Common myeloid progenitor, CD34-positive (primary cell): Measurements from ENCODE around the gene CYP19A1.

Experiments
- CTCF ChIA-PET: fragments of 350-600 bp; sonication (Branson Sonifier 250); formaldehyde crosslinking; loops from one replicate; lab custom pipeline; 2021; ENCODE audit warnings: antibody characterized with exemption; lab: Charles Lee
- POLR2A ChIA-PET: fragments of 350-600 bp; sonication (Branson Sonifier 250); formaldehyde crosslinking; loops from one replicate; lab custom pipeline; 2021; ENCODE audit warnings: antibody characterized with exemption; lab: Charles Lee
- DNase-seq, 3 donors: peaks; one replicate each; pipeline versions ENCODE4 v3.0.0 to v3.0.0-alpha.2; 2013
- H3K27ac ChIP-seq, 2 experiments: 1 replicate in 1 of 2; 2 replicates in 1 of 2; pipeline ENCODE4 v1.7.0; 2013; ENCODE audit warnings: inconsistent platforms in 2 of 2, low read length in 2 of 2, mild to moderate bottlenecking in 2 of 2, low read depth in 1 of 2, moderate library complexity in 1 of 2; ENCODE audit not compliant: severe bottlenecking in 2 of 2, insufficient read depth in 1 of 2, poor library complexity in 1 of 2
- H3K27me3 ChIP-seq, 5 experiments: replicated peaks in 2 of 5; 1 replicate in 3 of 5; 2 replicates in 2 of 5; pipeline versions ENCODE4 v1.6.1 to v1.7.0; 2013; ENCODE audit warnings: low read length in 4 of 5, mild to moderate bottlenecking in 2 of 5, moderate library complexity in 2 of 5, inconsistent platforms in 1 of 5; ENCODE audit not compliant: insufficient read depth in 5 of 5, control insufficient read depth in 4 of 5
- H3K36me3 ChIP-seq, 4 experiments: 1 replicate in 2 of 4; 2 replicates in 2 of 4; pipeline versions ENCODE4 v1.6.1 to v1.7.0; 2013; ENCODE audit warnings: low read length in 3 of 4, control low read depth in 1 of 4, mild to moderate bottlenecking in 1 of 4; ENCODE audit not compliant: control insufficient read depth in 4 of 4, insufficient read depth in 4 of 4
- H3K4me1 ChIP-seq, 4 experiments: 1 replicate in 3 of 4; 2 replicates in 1 of 4; pipeline versions ENCODE4 v1.6.1 to v1.7.1; 2013; ENCODE audit warnings: low read length in 3 of 4, mild to moderate bottlenecking in 3 of 4, control low read depth in 1 of 4, inconsistent platforms in 1 of 4, moderate library complexity in 1 of 4; ENCODE audit not compliant: control insufficient read depth in 4 of 4, insufficient read depth in 4 of 4; ENCODE audit errors: control extremely low read depth in 1 of 4
- H3K4me3 ChIP-seq, 7 experiments: 1 replicate in 4 of 7; 2 replicates in 3 of 7; pipeline versions ENCODE4 v1.5.1 to v1.7.0; 2013; ENCODE audit warnings: mild to moderate bottlenecking in 7 of 7, low read length in 6 of 7, moderate library complexity in 6 of 7, inconsistent platforms in 2 of 7, low read depth in 2 of 7, control low read depth in 1 of 7; ENCODE audit not compliant: insufficient read depth in 4 of 7, control insufficient read depth in 1 of 7; ENCODE audit errors: extremely low read depth in 1 of 7
- H3K9me3 ChIP-seq, 5 experiments: 1 replicate in 4 of 5; 2 replicates in 1 of 5; pipeline versions ENCODE4 v1.6.1 to v1.7.1; 2013; ENCODE audit warnings: low read length in 4 of 5, mild to moderate bottlenecking in 2 of 5, inconsistent platforms in 1 of 5, low read depth in 1 of 5, moderate library complexity in 1 of 5; ENCODE audit not compliant: control insufficient read depth in 4 of 5, insufficient read depth in 2 of 5; ENCODE audit errors: control extremely low read depth in 1 of 5
- WGBS: methylation state at CpG from one replicate; pipeline ENCODE4 v1.1.5; 2013; ENCODE audit not compliant: insufficient coverage; 5-methylcytosine and 5-hydroxymethylcytosine counted together

CYP19A1 gene

GRCh38 chr15:51365417-51365816 is 27.0 kb upstream of the CYP19A1 start:
- no peak overlapping the region for H3K27ac ChIP-seq
- peaks cover 0 to 4% (median 0%) of the 10 kb centered on the region in 5 experiments for H3K27me3 ChIP-seq
- H3K4me1 ChIP-seq = no peaks in the 10 kb centered on the region
- H3K9me3 ChIP-seq = no peaks in the 10 kb centered on the region
- no peaks in the 10 kb centered on the region for H3K36me3 ChIP-seq
- CTCF ChIA-PET = interaction anchor here (2.0 kb wide), 1 partner anchor 15 kb away, joined by 4 read pairs; no protein-coding TSS in a partner anchor
- DNase-seq = no peak
- 93% methylated on average over 2 of the region's 6 CpGs for WGBS
- H3K4me3 ChIP-seq = no peak overlapping the region
- POLR2A ChIA-PET = interaction anchor here (0.9 kb wide), 1 partner anchor 230 kb away, joined by 5 read pairs; no protein-coding TSS in a partner anchor

- Histone ChIP-seq H3K27me3 (peaks cover 0 to 4% (median 0%) of the 10 kb centered on the region in 5 experiments), H3K9me3 (no peaks in the 10 kb centered on the region), H3K36me3 (no peaks in the 10 kb centered on the region), H3K27ac (no peak overlapping the region), H3K4me1 (no peaks in the 10 kb centered on the region), H3K4me3 (no peak overlapping the region)
- CTCF ChIA-PET = interaction anchor here (1.5 to 2.1 kb wide), 3 partner anchors 10 to 200 kb away, joined by 4 to 7 read pairs (median 4); no protein-coding TSS in a partner anchor
- POLR2A ChIA-PET = no interaction called here
- no peak for DNase-seq
- WGBS = 86% methylated on average over 4 of the region's 9 CpGs
Observed at GRCh38 chr15:51363383-51363782, 25.0 kb upstream of the CYP19A1 start.

GRCh38 chr15:51359981-51360380 is 21.6 kb upstream of the CYP19A1 start:
- Histone ChIP-seq H3K27me3 (peaks cover 0 to 4% (median 0%) of the 10 kb centered on the region in 5 experiments), H3K4me1 (no peaks in the 10 kb centered on the region), H3K27ac (no peak overlapping the region), H3K4me3 (no peak overlapping the region), H3K36me3 (no peaks in the 10 kb centered on the region), H3K9me3 (peaks cover 0 to 2% (median 0%) of the 10 kb centered on the region in 5 experiments)
- CTCF ChIA-PET = no interaction called here
- POLR2A ChIA-PET = no interaction called here
- DNase-seq = no peak
- 91% methylated on average over 7 of the region's 7 CpGs for WGBS

GRCh38 chr15:51356983-51357382 is 18.6 kb upstream of the CYP19A1 start:
- Histone ChIP-seq H3K27ac (no peak overlapping the region), H3K4me1 (no peaks in the 10 kb centered on the region), H3K27me3 (no peaks in the 10 kb centered on the region), H3K36me3 (no peaks in the 10 kb centered on the region), H3K9me3 (peaks cover 0 to 2% (median 0%) of the 10 kb centered on the region in 5 experiments), H3K4me3 (no peak overlapping the region)
- ChIA-PET CTCF (no interaction called here), POLR2A (no interaction called here)
- peak in 1 of 3 donors; percentile 9 for DNase-seq
- 92% methylated on average over 5 of the region's 6 CpGs for WGBS

DNA sequence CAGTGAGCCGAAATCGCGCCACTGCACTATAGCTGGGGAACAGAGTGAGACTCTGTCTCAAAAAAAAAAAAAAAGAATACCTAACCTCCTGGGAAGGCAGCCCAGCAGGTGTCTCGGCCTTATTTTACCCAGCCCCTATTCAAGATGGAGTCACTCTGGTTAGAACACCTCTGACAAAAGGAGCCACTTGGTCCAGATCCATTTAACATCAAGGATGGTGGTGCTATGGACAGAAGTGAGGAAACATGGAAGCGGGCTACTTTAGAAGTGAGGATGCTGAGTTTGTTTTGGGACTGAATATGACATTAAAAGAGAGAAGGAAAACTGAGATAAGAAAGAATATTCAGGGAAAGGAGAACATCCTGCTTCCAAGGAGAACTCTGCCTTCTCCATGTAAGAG is 17.8 kb upstream of the CYP19A1 start:
- Histone ChIP-seq H3K4me1 (no peaks in the 10 kb centered on the region), H3K27ac (no peak overlapping the region), H3K4me3 (no peak overlapping the region), H3K36me3 (no peaks in the 10 kb centered on the region), H3K9me3 (peaks cover 0 to 2% (median 0%) of the 10 kb centered on the region in 5 experiments), H3K27me3 (no peaks in the 10 kb centered on the region)
- WGBS = 93% methylated on average over 3 of the region's 5 CpGs
- DNase-seq = no peak
- POLR2A ChIA-PET = no interaction called here
- CTCF ChIA-PET = no interaction called here

DNA sequence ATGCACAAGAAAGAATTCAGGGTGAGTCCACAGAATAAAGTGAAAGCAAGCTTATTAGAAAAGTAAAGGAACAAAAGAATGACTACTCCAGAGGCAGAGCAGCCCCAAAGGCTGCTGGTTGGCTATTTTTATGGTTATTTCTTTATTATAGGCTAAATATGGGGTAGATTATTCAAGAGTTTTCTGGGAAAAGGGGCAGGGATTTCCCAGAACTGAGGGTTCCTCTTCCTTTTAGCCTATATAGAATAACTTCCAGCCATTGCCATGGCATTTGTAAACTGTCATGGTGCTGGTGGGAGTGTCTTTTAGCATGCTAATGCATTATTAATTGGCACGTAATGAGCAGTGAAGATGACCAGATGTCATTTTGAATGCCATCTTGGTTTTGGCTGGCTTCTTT is 16.7 kb upstream of the CYP19A1 start:
- Histone ChIP-seq H3K36me3 (no peaks in the 10 kb centered on the region), H3K27me3 (no peaks in the 10 kb centered on the region), H3K4me1 (no peaks in the 10 kb centered on the region), H3K9me3 (peaks cover 0 to 2% (median 0%) of the 10 kb centered on the region in 5 experiments), H3K27ac (no peak overlapping the region), H3K4me3 (no peak overlapping the region)
- CTCF ChIA-PET = no interaction called here
- DNase-seq = no peak
- POLR2A ChIA-PET = no interaction called here
- WGBS = no CpG with 5 or more reads among the region's 1 CpG

- Histone ChIP-seq H3K9me3 (peaks cover 0 to 2% (median 0%) of the 10 kb centered on the region in 5 experiments), H3K4me1 (no peaks in the 10 kb centered on the region), H3K36me3 (no peaks in the 10 kb centered on the region), H3K4me3 (no peak overlapping the region), H3K27me3 (no peaks in the 10 kb centered on the region), H3K27ac (no peak overlapping the region)
- ChIA-PET CTCF (interaction anchor here (1.8 kb wide), 1 partner anchor 8 kb away, joined by 7 read pairs; no protein-coding TSS in a partner anchor), POLR2A (no interaction called here)
- WGBS = 57% methylated on average over 1 of the region's 2 CpGs
- DNase-seq = no peak
Observed at GRCh38 chr15:51353976-51354375, 15.6 kb upstream of the CYP19A1 start.
